ENCODE measurements around the gene ROCK1. TPM values are rescaled to one million over a fixed set of nuclear protein-coding genes. Genes with fewer than 3 reads are reported as not detected.

The ROCK1 gene
- total and polyA plus RNA-seq, 7 experiments from 2014 or later = 27.6 to 97.5 (median 70.4) TPM

DNA sequence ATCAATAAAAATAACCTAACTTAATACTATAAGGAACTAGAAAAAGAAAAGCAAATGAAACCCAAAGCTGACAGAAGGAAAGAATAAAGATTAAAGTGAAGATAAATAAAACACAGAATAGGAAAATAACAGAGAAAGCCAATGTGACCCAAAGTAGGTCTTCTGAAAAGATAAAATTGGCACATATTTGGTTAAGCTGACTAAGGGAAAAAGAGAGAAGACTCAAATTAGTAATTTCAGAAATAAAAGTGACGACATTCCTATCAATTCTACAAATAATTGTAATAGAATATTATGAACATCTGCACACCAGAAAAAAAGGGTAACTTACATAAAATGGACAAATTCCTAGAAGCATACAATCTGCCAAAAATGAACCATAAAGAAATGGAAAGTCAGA lies 30.2 kb downstream of the ROCK1 start:
- Histone ChIP-seq H3K36me3 (ENCODE audit: control insufficient read depth in 2 of 3, insufficient read depth in 3 of 3, low read length in 3 of 3) (no peaks in the 10 kb centered on the region), H3K27ac (ENCODE audit: low read depth, low read length) (no peak overlapping the region), H3K27me3 (ENCODE audit: control insufficient read depth in 2 of 2, insufficient read depth in 2 of 2, low read length in 2 of 2) (no peaks in the 10 kb centered on the region), H3K4me3 (ENCODE audit: low read length) (no peak overlapping the region), H3K9me3 (ENCODE audit: control insufficient read depth in 2 of 3, low read length in 3 of 3) (peaks cover 0 to 8% (median 0%) of the 10 kb centered on the region in 3 experiments), H3K4me1 (ENCODE audit: control insufficient read depth in 2 of 2, insufficient read depth in 2 of 2, low read length in 2 of 2) (peaks cover 9 to 25% of the 10 kb centered on the region in 2 donors)
- intact Hi-C loops (cut with micrococcal nuclease) = no loop called here
- Mint-ChIP-seq H3K27me3 (no peaks in the 10 kb centered on the region), H3K9me3 (peaks cover 0 to 53% (median 21%) of the 10 kb centered on the region in 11 donors), H3K4me1 (peaks cover 47 to 95% (median 89%) of the 10 kb centered on the region in 7 donors), H3K4me3 (peak overlapping the region in 6 of 10 donors; percentile 23 to 60 (median 44)), H3K27ac (no peak overlapping the region), H3K36me3 (peaks cover 10 to 56% (median 46%) of the 10 kb centered on the region in 5 donors)
- ChIA-PET CTCF (interaction anchor here (0.6 kb wide), 1 partner anchor 114 kb away, joined by 5 read pairs; no protein-coding TSS in a partner anchor), POLR2A (interaction anchor here (0.6 kb wide), 1 partner anchor 13 kb away, joined by 4 read pairs; no protein-coding TSS in a partner anchor)
- DNase-seq (no peak), ATAC-seq (no peak)

DNA sequence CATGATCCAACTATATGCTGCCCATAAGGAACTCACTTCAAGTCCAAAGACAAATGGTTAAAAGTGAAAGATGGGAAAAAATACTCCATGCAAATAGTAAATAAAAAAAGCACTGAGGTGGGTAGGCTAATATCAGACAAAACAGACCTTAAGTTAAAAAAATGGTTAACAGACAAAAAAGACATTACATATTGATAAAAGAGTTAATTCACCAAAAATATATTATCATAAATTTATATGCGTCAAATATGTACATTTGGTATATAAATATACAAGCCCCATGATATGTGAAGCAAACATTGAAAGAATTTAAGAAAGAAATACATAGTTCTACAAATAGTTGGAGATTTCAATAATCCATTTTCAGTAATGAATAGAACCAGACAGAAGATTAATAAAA lies 31.0 kb downstream of the ROCK1 start:
- peaks cover 0 to 48% (median 21%) of the 10 kb centered on the region in 11 donors for H3K9me3 Mint-ChIP-seq
- Histone ChIP-seq H3K27me3 (ENCODE audit: control insufficient read depth in 2 of 2, insufficient read depth in 2 of 2, low read length in 2 of 2) (no peaks in the 10 kb centered on the region), H3K9me3 (ENCODE audit: control insufficient read depth in 2 of 3, low read length in 3 of 3) (peaks cover 0 to 8% (median 0%) of the 10 kb centered on the region in 3 experiments), H3K36me3 (ENCODE audit: control insufficient read depth in 2 of 3, insufficient read depth in 3 of 3, low read length in 3 of 3) (no peaks in the 10 kb centered on the region), H3K4me3 (ENCODE audit: low read length) (no peak overlapping the region), H3K4me1 (ENCODE audit: control insufficient read depth in 2 of 2, insufficient read depth in 2 of 2, low read length in 2 of 2) (peaks cover 11 to 24% of the 10 kb centered on the region in 2 donors), H3K27ac (ENCODE audit: low read depth, low read length) (no peak overlapping the region)
- intact Hi-C loops (cut with micrococcal nuclease) = no loop called here
- ChIA-PET CTCF (no interaction called here), POLR2A (no interaction called here)
- peak overlapping the region in 6 of 10 donors; percentile 24 to 60 (median 40) for H3K4me3 Mint-ChIP-seq
- no peak for DNase-seq
- H3K36me3 Mint-ChIP-seq = peaks cover 10 to 53% (median 43%) of the 10 kb centered on the region in 5 donors
- no peak for ATAC-seq
- no peaks in the 10 kb centered on the region for H3K27me3 Mint-ChIP-seq
- H3K4me1 Mint-ChIP-seq = peaks cover 46 to 97% (median 92%) of the 10 kb centered on the region in 7 donors
- peak overlapping the region in 2 of 9 donors; percentile 4 to 62 for H3K27ac Mint-ChIP-seq

DNA sequence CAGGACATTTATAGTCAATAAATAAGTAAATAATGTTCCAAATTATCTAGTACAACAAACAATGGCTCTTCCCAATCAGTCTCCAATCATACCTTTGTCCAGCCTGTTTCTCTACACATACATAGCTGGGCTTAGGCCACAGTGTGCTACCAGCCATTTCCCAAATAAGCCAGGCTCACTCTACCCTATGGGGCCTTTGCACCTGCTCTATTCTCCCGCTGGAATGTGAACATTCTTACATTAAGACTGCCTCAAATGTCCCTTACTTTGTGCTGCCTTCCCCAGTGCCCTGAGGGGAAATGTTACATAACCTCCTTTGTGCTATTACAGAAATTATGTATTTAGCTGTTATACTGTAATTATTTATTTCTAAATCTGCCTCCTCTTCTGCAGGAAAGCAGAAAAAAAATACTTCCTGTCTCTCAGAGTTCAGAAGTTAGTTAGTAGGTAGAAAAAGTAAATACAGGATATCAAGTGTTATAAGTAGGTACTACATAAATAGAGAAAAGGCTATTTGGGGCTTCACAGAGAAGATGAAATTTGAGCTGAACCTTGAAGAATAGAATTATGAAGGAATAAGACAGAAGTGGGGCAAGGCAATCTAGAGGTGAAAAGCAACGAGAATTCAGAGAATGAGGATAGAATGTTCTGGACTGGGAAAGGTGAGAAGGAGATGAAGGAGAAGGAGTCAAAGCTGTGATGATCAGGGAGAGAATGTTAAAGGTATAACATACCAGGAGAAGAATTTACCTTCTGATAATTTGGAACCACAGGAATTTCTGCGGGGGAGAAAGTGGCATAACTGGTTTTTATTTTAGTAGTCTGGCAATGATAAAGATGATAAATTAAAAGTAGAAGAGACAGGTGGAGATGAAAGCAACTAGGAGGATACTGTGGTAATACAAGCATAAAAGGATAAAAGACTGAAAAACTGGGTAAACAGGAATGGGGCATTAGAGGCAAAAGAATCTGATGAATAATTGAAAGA lies 37.0 kb downstream of the ROCK1 start:
- H3K9me3 ChIP-seq (ENCODE audit: control insufficient read depth in 2 of 3, low read length in 3 of 3) = no peaks in the 10 kb centered on the region
- peak in 3 of 9 donors; percentile 4 to 15 (median 9) for DNase-seq
- Mint-ChIP-seq H3K27ac (peak overlapping the region in 8 of 9 donors; percentile 28 to 83 (median 61)), H3K27me3 (no peaks in the 10 kb centered on the region), H3K36me3 (no peaks in the 10 kb centered on the region), H3K4me3 (peak overlapping the region; percentile 15 to 84 (median 71)), H3K4me1 (peaks cover 31 to 89% (median 81%) of the 10 kb centered on the region in 7 donors), H3K9me3 (peaks cover 0 to 2% (median 0%) of the 10 kb centered on the region in 11 donors)
- H3K36me3 ChIP-seq (ENCODE audit: control insufficient read depth in 2 of 3, insufficient read depth in 3 of 3, low read length in 3 of 3) = no peaks in the 10 kb centered on the region
- ChIA-PET POLR2A (interaction anchor here (0.6 to 1.5 kb wide), 4 partner anchors 12 to 31 kb away, joined by 3 to 4 read pairs (median 3); no protein-coding TSS in a partner anchor), CTCF (no interaction called here)
- peaks cover 21 to 35% of the 10 kb centered on the region in 2 donors for H3K4me1 ChIP-seq (ENCODE audit: control insufficient read depth in 2 of 2, insufficient read depth in 2 of 2, low read length in 2 of 2)
- H3K27ac ChIP-seq (ENCODE audit: low read depth, low read length) = no peak overlapping the region
- no peak overlapping the region for H3K4me3 ChIP-seq (ENCODE audit: low read length)
- intact Hi-C loops (cut with micrococcal nuclease) = loop anchor here (1.0 to 5.0 kb wide), 4 partner anchors 9 to 38 kb away; partner anchors contain the start of gene ROCK1 (in 1 of the 2)
- H3K27me3 ChIP-seq (ENCODE audit: control insufficient read depth in 2 of 2, insufficient read depth in 2 of 2, low read length in 2 of 2) = no peaks in the 10 kb centered on the region
- ATAC-seq = peak; percentile 31

DNA sequence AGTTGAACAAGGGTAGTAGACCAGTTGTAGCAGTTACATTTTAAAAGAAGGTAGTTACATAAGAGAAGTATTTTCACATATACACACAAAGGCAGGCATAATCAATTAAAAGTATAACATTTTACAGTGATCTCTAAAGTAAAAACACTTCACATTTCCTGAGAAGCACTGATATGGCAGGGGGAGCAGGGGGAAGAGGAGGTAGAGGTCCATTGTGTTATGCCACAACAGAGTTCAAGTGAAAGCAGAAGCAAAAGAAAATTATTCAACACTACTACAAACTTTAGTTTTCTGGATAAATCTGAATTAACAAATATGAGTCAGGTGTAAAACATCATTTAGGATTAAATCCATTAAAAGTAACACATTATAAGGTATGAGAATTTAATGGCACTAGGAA lies 38.4 kb downstream of the ROCK1 start:
- CTCF ChIA-PET = no interaction called here
- intact Hi-C loops (cut with micrococcal nuclease) = loop anchor here in 1 of 2 donors (2.0 kb wide), 1 partner anchor 14 kb away; no protein-coding TSS in a partner anchor
- no peaks in the 10 kb centered on the region for H3K36me3 ChIP-seq (ENCODE audit: control insufficient read depth in 2 of 3, insufficient read depth in 3 of 3, low read length in 3 of 3)
- ATAC-seq (no peak), DNase-seq (no peak)
- no peaks in the 10 kb centered on the region for H3K27me3 ChIP-seq (ENCODE audit: control insufficient read depth in 2 of 2, insufficient read depth in 2 of 2, low read length in 2 of 2)
- POLR2A ChIA-PET = no interaction called here
- peaks cover 14 to 29% of the 10 kb centered on the region in 2 donors for H3K4me1 ChIP-seq (ENCODE audit: control insufficient read depth in 2 of 2, insufficient read depth in 2 of 2, low read length in 2 of 2)
- H3K9me3 ChIP-seq (ENCODE audit: control insufficient read depth in 2 of 3, low read length in 3 of 3) = no peaks in the 10 kb centered on the region
- H3K4me3 ChIP-seq (ENCODE audit: low read length) = no peak overlapping the region
- no peak overlapping the region for H3K27ac ChIP-seq (ENCODE audit: low read depth, low read length)
- Mint-ChIP-seq H3K9me3 (peaks cover 0 to 2% (median 0%) of the 10 kb centered on the region in 11 donors), H3K27me3 (no peaks in the 10 kb centered on the region), H3K4me3 (peak overlapping the region in 6 of 10 donors; percentile 16 to 79 (median 42)), H3K27ac (peak overlapping the region in 5 of 9 donors; percentile 1 to 78 (median 43)), H3K36me3 (peaks cover 0 to 7% (median 0%) of the 10 kb centered on the region in 5 donors), H3K4me1 (peaks cover 26 to 87% (median 75%) of the 10 kb centered on the region in 7 donors)

DNA sequence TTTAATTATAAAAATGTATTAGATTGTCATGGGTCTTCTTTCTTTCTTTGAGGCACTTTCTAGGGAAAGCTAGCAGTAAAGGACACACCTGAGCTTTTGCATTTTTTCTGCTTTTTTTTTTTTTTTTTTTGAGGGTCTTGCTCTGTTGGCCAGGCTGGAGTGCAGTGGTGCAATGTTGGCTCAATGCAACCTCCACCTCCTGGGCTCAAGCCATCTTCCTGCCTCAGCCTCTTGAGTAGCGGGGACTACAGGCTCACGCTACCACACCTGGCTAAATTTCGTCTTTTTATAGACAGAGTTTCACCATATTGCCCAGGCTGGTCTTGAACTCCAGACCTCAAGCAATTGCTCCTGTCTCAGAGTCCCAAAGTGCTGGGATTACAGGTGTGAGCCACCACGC lies 40.5 kb downstream of the ROCK1 start:
- Mint-ChIP-seq H3K9me3 (no peaks in the 10 kb centered on the region), H3K27ac (peak overlapping the region in 1 of 9 donors; percentile 17), H3K36me3 (peaks cover 0 to 16% (median 3%) of the 10 kb centered on the region in 5 donors), H3K4me1 (peaks cover 22 to 76% (median 62%) of the 10 kb centered on the region in 7 donors), H3K27me3 (no peaks in the 10 kb centered on the region), H3K4me3 (no peak overlapping the region)
- H3K27me3 ChIP-seq (ENCODE audit: control insufficient read depth in 2 of 2, insufficient read depth in 2 of 2, low read length in 2 of 2) = no peaks in the 10 kb centered on the region
- POLR2A ChIA-PET = no interaction called here
- peaks cover 14 to 29% of the 10 kb centered on the region in 2 donors for H3K4me1 ChIP-seq (ENCODE audit: control insufficient read depth in 2 of 2, insufficient read depth in 2 of 2, low read length in 2 of 2)
- H3K9me3 ChIP-seq (ENCODE audit: control insufficient read depth in 2 of 3, low read length in 3 of 3) = no peaks in the 10 kb centered on the region
- no peak overlapping the region for H3K27ac ChIP-seq (ENCODE audit: low read depth, low read length)
- intact Hi-C loops (cut with micrococcal nuclease) = no loop called here
- ATAC-seq = no peak
- no peak for DNase-seq
- H3K36me3 ChIP-seq (ENCODE audit: control insufficient read depth in 2 of 3, insufficient read depth in 3 of 3, low read length in 3 of 3) = no peaks in the 10 kb centered on the region
- no peak overlapping the region for H3K4me3 ChIP-seq (ENCODE audit: low read length)
- CTCF ChIA-PET = no interaction called here

DNA sequence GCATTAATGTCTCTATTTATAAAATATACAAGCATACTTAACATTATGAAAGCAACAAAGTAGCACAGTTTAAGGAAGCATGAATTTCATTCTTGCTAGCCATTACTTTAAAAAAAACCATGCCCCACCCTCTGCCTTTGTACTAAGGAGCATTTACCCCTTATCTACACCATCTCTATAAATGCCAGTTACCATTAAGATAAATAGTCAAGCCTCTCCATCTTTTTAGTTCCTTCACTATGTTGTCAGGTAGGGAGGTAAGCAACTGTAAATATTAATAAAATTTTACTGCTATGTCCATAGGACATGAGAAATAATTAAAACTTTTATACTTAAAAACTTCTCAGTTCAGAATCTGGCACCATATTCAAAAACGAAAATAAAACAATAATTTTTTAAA lies 42.1 kb downstream of the ROCK1 start:
- Mint-ChIP-seq H3K9me3 (no peaks in the 10 kb centered on the region), H3K4me1 (peaks cover 11 to 69% (median 56%) of the 10 kb centered on the region in 7 donors), H3K27me3 (no peaks in the 10 kb centered on the region), H3K4me3 (no peak overlapping the region), H3K27ac (peak overlapping the region in 1 of 9 donors; percentile 22), H3K36me3 (peaks cover 0 to 24% (median 6%) of the 10 kb centered on the region in 5 donors)
- CTCF ChIA-PET = no interaction called here
- no peaks in the 10 kb centered on the region for H3K36me3 ChIP-seq (ENCODE audit: control insufficient read depth in 2 of 3, insufficient read depth in 3 of 3, low read length in 3 of 3)
- DNase-seq (no peak), ATAC-seq (no peak)
- no peaks in the 10 kb centered on the region for H3K27me3 ChIP-seq (ENCODE audit: control insufficient read depth in 2 of 2, insufficient read depth in 2 of 2, low read length in 2 of 2)
- H3K4me1 ChIP-seq (ENCODE audit: control insufficient read depth in 2 of 2, insufficient read depth in 2 of 2, low read length in 2 of 2) = peaks cover 9 to 16% of the 10 kb centered on the region in 2 donors
- no peak overlapping the region for H3K4me3 ChIP-seq (ENCODE audit: low read length)
- POLR2A ChIA-PET = no interaction called here
- H3K9me3 ChIP-seq (ENCODE audit: control insufficient read depth in 2 of 3, low read length in 3 of 3) = no peaks in the 10 kb centered on the region
- H3K27ac ChIP-seq (ENCODE audit: low read depth, low read length) = no peak overlapping the region
- intact Hi-C loops (cut with micrococcal nuclease) = loop anchor here in 1 of 2 donors (2.0 kb wide), 1 partner anchor 15 kb away; no protein-coding TSS in a partner anchor

All from naive thymus-derived CD4-positive, alpha-beta T cell (primary cell).